HG03064 (cell line): Measurements from ENCODE around the gene CFAP410.
"Not testable (repeated sequence)": the region's sequence is repeated elsewhere in the genome, so short reads cannot be mapped to it uniquely, and the experiment has no call there.

ENCODE experiments used
- ATAC-seq: cut with Tn5 transposase; IDR thresholded peaks from one replicate; pipeline ENCODE4 v1.9.1; 2021; ENCODE audit warnings: low read depth; ENCODE audit not compliant: unreplicated experiment

The CFAP410 gene

GRCh38 chr21:44370027-44370735 is 31.0 kb upstream of the CFAP410 start:
- ATAC-seq: no peak

- ATAC-seq: no peak
These were observed 29.7 kb upstream of the CFAP410 start for GRCh38 chr21:44368711-44369446.

- ATAC-seq: no peak
These were observed 27.5 kb upstream of the CFAP410 start for GRCh38 chr21:44366586-44367211.

GRCh38 chr21:44365967-44366585 is 26.9 kb upstream of the CFAP410 start:
- no peak for ATAC-seq

GRCh38 chr21:44365251-44365966 is 26.2 kb upstream of the CFAP410 start:
- no peak for ATAC-seq

- ATAC-seq: no peak
These were observed 25.2 kb upstream of the CFAP410 start for GRCh38 chr21:44364151-44365053.

GRCh38 chr21:44363278-44363677 is 24.1 kb upstream of the CFAP410 start:
- no peak for ATAC-seq

GRCh38 chr21:44361903-44362302 is 22.7 kb upstream of the CFAP410 start:
- ATAC-seq: not testable (repeated sequence)

- ATAC-seq: no peak
These were observed 21.0 kb upstream of the CFAP410 start for GRCh38 chr21:44360159-44360558.

GRCh38 chr21:44359396-44359795 is 20.2 kb upstream of the CFAP410 start:
- no peak for ATAC-seq

GRCh38 chr21:44357064-44357837 is 18.1 kb upstream of the CFAP410 start:
- no peak for ATAC-seq

GRCh38 chr21:44356636-44357035 is 17.4 kb upstream of the CFAP410 start:
- no peak for ATAC-seq

- ATAC-seq: no peak
These were observed 17.0 kb upstream of the CFAP410 start for GRCh38 chr21:44356160-44356559.

- ATAC-seq: no peak
These were observed 15.9 kb upstream of the CFAP410 start for GRCh38 chr21:44354775-44355771.

GRCh38 chr21:44354001-44354405 is 14.8 kb upstream of the CFAP410 start:
- no peak for ATAC-seq

- ATAC-seq: no peak
These were observed 14.2 kb upstream of the CFAP410 start, which contains the start of gene TRPM2 for GRCh38 chr21:44353191-44353970. TSS of gene TRPM2 (plus strand) at chr21:44353621. CDS start at chr21:44353701, 80 bp downstream.
